HG02798 (cell line): ENCODE measurements around the gene ARRDC4.
"Not testable (repeated sequence)": the region's sequence is repeated elsewhere in the genome, so short reads cannot be mapped to it uniquely, and the experiment has no call there.

ENCODE experiments used
- ATAC-seq: cut with Tn5 transposase; IDR thresholded peaks from one replicate; pipeline ENCODE4 v1.9.1; 2021; ENCODE audit warnings: mild to moderate bottlenecking; ENCODE audit not compliant: unreplicated experiment, poor library complexity

ARRDC4 gene

GRCh38 chr15:97963779-97964178 is 3.3 kb downstream of the ARRDC4 start:
- no peak for ATAC-seq

DNA sequence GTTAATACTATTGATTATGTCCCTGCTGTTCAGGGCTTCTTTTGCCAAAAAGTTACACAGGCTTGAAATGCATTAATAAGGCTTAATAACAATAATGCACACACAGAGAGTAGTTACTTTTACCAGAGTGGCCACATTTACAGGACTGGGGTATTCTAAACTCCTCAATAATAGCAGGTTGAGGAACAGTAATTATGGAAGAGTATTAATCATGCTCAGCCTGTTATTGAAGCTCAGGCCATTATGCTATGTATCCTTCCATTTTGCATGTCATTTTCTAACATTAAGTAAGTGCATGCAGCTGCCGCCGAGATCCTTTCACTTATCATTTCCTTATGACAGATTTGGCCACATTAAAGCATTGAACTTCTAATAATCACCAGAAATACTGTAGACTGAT is 5.7 kb downstream of the ARRDC4 start:
- no peak for ATAC-seq

- ATAC-seq = no peak
These were observed 6.6 kb downstream of the ARRDC4 start for GRCh38 chr15:97966924-97967620.

GRCh38 chr15:97967881-97968280 is 7.4 kb downstream of the ARRDC4 start:
- no peak for ATAC-seq

- ATAC-seq = no peak
These were observed 7.9 kb downstream of the ARRDC4 start for GRCh38 chr15:97968380-97968779.

- ATAC-seq = no peak
These were observed 11.9 kb downstream of the ARRDC4 start for GRCh38 chr15:97972366-97972765.

- no peak for ATAC-seq
These were observed 15.6 kb downstream of the ARRDC4 start for GRCh38 chr15:97976129-97976528.

GRCh38 chr15:97976766-97977503 is 16.4 kb downstream of the ARRDC4 start:
- ATAC-seq = no peak

DNA sequence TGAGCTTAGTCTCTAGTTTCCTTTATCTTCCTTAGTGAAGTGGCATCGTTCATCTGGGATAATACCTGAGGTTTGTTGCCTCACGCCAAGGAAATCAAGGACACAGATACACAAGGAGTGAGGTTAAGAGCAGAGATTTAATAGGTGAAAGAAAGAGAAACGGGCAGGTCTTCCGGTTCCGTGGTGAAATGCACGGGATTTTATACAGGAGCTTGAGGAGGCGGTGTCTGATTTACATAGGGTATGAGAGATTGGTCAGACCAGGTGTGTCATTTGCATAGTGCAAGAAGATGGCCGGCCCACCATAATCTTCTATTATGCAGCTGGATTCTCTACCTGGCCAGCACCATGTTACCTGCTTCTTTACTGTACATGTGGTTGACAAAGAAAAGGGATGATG is 17.2 kb downstream of the ARRDC4 start:
- no peak for ATAC-seq

DNA sequence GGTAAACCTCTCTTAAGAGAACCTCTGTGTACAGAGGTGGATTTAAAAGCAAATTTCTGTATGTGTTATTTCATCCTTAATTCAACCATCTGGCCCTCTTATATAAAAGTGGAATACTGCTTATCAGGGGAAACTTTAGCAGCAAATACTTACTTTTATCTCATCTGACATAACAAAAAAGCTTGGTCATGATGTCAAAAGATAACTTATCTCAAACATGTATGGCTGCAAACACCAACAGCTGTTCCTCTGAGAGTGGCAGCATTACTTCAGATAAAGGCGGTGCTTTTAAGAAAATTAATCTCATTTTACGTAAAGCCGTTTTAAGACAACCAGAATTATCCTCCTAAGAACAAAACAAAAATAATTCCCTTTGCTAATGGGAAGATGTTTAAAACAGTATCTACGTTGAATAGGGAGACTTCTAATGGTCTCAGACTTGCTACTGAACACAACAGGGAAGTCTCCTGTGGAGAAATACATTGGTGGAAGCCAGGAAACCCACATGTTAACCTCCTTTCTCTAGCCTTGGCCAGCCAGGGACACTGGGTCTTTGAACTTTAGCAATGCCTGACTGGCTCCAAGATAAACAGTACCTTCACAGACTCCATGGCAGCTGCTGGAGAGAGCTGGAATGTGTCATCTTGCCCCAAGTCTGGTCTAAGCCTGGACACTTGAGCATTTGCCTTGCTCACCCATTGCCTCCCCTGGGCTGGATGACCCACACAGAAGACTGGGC is 18.1 kb downstream of the ARRDC4 start:
- ATAC-seq = no peak

DNA sequence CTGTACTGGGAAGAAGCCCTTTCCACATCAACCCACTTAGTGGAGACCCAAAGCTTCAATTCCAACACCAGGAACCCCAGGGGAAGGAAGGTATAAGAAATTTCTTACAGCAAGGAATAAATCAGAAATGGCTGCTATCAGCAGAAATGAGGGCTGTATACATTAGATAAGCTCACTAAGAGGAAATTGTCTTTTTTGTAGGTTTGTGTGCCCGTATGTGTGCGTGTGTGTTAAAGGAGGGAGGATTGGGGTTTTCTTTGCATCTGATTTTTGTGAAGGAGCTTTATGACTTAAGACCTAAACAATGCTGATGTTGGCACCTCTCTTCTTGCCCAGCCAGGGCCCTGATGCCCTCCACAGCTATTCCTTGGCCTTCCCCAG is 18.6 kb downstream of the ARRDC4 start:
- no peak for ATAC-seq

- no peak for ATAC-seq
These were observed 20.6 kb downstream of the ARRDC4 start for GRCh38 chr15:97981058-97981457.

- no peak for ATAC-seq
These were observed 21.3 kb downstream of the ARRDC4 start for GRCh38 chr15:97981758-97982157.

DNA sequence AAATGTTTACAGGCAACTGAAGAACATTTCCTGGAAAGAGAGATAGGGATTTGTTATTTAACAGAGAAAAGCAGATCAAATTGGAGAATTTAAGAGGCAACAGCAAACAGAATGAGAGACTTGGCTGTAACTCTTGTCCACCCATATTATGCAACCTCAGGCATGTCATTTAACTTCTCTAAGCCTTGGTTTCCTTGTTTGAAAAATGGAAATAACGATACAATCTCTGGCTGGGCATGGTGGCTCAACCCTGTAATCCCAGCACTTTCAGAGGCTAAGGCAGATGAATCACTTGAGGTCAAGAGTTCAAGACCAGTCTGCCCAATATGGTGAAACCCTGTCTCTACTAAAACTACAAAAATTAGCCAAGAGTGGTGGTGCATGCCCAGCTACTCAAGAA is 23.7 kb downstream of the ARRDC4 start:
- no peak for ATAC-seq

DNA sequence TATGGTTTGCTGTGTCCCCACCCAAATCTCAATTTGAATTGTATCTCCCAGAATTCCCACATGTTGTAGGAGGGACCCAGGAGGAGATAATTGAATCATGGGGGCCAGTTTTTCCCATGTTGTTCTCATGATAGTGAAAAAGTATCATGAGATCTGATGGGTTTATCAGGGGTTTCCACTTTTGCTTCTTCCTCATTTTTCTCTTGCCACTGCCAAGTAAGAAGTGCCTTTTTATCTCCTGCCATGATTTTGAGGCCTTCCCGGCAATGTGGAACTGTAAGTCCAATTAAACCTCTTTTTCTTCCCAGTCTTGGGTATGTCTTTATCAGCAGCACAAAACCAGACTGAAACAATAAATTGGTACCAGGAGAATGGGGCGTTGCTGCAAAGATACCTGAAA is 25.5 kb downstream of the ARRDC4 start:
- ATAC-seq = not testable (repeated sequence)

GRCh38 chr15:97986781-97987180 is 26.3 kb downstream of the ARRDC4 start:
- ATAC-seq = no peak

GRCh38 chr15:97989299-97989698 is 28.8 kb downstream of the ARRDC4 start:
- no peak for ATAC-seq

- ATAC-seq = no peak
These were observed 31.6 kb downstream of the ARRDC4 start for GRCh38 chr15:97991972-97992541.

DNA sequence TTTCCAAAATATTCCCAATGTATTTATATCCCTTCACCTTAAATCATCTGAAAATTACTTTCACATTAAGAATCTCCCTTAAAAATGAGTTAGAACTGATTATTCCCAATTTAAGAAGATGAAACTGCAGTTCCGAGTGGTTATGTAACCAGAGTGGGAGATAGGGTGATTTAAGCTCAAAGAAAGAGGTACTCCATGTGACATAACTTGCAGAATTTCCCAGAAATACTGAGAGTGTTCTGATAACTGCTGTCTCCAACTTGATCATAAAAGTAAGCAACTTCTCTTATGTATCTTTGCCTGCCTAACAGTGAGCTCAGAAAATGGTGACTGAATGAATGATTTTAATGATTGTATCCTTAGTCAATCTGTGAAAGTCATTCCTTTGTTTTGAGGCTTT is 32.3 kb downstream of the ARRDC4 start:
- ATAC-seq = no peak

- no peak for ATAC-seq
These were observed 32.8 kb downstream of the ARRDC4 start for GRCh38 chr15:97993310-97993738.

GRCh38 chr15:97994236-97994635 is 33.7 kb downstream of the ARRDC4 start:
- ATAC-seq = no peak
